GM19193 (cell line): ENCODE measurements around the gene ETS1.

Source experiments
- POLR2A ChIP-seq: IDR thresholded peaks from 4 replicates; pipeline ENCODE4 v1.6.1; 2011; ENCODE audit not compliant: insufficient read depth, insufficient read length; ENCODE audit errors: extremely low read depth

ETS1 gene

GRCh38 chr11:128624269-128625175 is 37.2 kb upstream of the ETS1 start:
- peak; percentile 28 for TF ChIP-seq POLR2A

- TF ChIP-seq POLR2A = no peak
Observed at GRCh38 chr11:128623091-128623490, 35.7 kb upstream of the ETS1 start.

- TF ChIP-seq POLR2A = no peak
Observed at GRCh38 chr11:128621601-128622501, 34.5 kb upstream of the ETS1 start.

- TF ChIP-seq POLR2A = no peak
Observed at GRCh38 chr11:128620309-128621100, 33.1 kb upstream of the ETS1 start.

GRCh38 chr11:128619540-128620308 is 32.4 kb upstream of the ETS1 start:
- no peak for TF ChIP-seq POLR2A

GRCh38 chr11:128619007-128619406 is 31.6 kb upstream of the ETS1 start:
- no peak for TF ChIP-seq POLR2A

GRCh38 chr11:128618603-128619002 is 31.2 kb upstream of the ETS1 start:
- no peak for TF ChIP-seq POLR2A

- no peak for TF ChIP-seq POLR2A
Observed at GRCh38 chr11:128616161-128616560, 28.8 kb upstream of the ETS1 start.

GRCh38 chr11:128615612-128616011 is 28.3 kb upstream of the ETS1 start:
- no peak for TF ChIP-seq POLR2A

- no peak for TF ChIP-seq POLR2A
Observed at GRCh38 chr11:128615076-128615475, 27.7 kb upstream of the ETS1 start.

GRCh38 chr11:128614026-128614425 is 26.7 kb upstream of the ETS1 start:
- no peak for TF ChIP-seq POLR2A

GRCh38 chr11:128613300-128613995 is 26.1 kb upstream of the ETS1 start:
- no peak for TF ChIP-seq POLR2A
